ENCODE results near the gene EN2. TPM values are rescaled to one million over a fixed set of nuclear protein-coding genes. Genes with fewer than 3 reads are reported as not detected.

The EN2 gene
- total RNA-seq, 1 donor from 2014 or later: not detected

- DNase-seq: no peak
- ATAC-seq: no peak
- intact Hi-C loops (cut with micrococcal nuclease): no loop called here
Observed at GRCh38 chr7:155471718-155472117, 13.8 kb downstream of the EN2 start.

GRCh38 chr7:155477476-155477875 lies 19.5 kb downstream of the EN2 start:
- intact Hi-C loops (cut with micrococcal nuclease): no loop called here
- ATAC-seq (no peak), DNase-seq (no peak)

- DNase-seq (no peak), ATAC-seq (no peak)
- intact Hi-C loops (cut with micrococcal nuclease): no loop called here
Observed at GRCh38 chr7:155481764-155482163, 23.8 kb downstream of the EN2 start.

- DNase-seq: no peak
Observed at GRCh38 chr7:155482511-155483183, 24.7 kb downstream of the EN2 start.

GRCh38 chr7:155483245-155483644 lies 25.3 kb downstream of the EN2 start:
- intact Hi-C loops (cut with micrococcal nuclease): no loop called here
- ATAC-seq (no peak), DNase-seq (no peak)

More at GRCh38 chr7:155482511-155483183, 24.7 kb downstream of the EN2 start:
- intact Hi-C loops (cut with micrococcal nuclease): no loop called here
- peak; percentile 26 for ATAC-seq

DNA sequence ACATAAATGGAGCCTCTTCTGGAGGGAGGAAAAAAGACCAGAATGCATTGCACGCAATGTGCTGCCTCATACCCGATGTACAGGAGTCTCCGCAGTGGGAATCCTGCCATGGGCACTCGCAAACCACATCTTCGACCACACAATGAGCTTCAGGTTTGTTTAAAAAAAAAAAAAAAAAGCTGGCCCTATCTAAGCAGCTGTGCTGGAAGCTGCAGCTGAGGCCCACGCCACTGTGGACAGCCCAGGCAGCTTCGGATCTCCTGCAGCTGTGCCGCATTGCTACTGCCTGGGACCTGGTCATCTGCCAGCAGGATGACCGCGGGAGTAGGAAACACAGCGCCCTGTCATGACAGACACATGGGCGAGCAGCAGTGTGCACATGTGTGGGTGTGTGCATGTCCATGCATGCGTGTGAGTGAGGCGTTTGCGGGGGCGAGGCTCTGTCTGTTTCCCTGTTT lies 26.0 kb downstream of the EN2 start:
- DNase-seq (peak; percentile 47), ATAC-seq (peak; percentile 54)
- intact Hi-C loops (cut with micrococcal nuclease): no loop called here

DNA sequence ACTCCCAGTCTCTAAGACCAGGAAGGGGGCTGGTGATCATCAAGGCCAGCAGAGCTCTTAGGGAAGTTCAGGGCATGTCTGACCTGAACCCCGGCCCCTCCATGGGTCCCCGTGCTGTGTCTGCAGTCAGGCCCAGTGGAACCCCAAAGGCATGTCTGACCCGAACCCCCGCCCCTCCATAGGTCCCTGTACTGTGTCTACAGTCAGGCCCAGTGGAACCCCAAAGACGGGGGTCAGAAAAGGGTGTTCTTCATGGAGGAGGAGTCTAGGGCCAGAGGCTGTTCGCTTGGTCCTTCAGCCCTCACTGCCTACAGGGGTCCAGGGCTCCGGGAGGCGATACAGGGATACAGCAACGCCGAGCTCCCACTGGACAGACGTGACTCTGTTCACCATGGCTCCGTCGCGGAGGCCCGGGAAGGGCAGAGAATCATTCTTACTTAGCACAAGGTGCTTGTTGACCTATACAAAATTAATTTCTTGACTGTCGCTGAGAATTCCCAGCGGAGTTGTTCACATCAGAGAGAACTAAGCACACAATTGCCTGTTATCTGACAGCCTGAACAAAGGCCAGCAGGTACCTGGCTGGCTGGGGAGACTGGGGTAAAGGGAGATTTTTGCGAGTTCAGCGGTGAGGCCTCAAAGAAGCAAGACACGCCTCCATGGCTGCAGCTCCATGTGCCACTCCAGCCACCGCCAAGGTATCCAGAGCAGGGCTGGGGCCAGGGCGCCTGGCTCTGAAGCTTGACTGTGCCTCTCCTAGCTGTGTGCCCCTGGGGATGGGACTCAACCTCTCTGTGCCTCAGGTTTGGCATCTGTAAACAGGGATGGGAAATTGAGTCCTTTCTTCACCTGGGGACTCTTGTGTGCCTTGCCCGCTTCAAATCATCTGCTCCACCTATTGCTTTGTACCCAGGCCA lies 26.8 kb downstream of the EN2 start:
- DNase-seq (no peak), ATAC-seq (no peak)
- intact Hi-C loops (cut with micrococcal nuclease): no loop called here

DNA sequence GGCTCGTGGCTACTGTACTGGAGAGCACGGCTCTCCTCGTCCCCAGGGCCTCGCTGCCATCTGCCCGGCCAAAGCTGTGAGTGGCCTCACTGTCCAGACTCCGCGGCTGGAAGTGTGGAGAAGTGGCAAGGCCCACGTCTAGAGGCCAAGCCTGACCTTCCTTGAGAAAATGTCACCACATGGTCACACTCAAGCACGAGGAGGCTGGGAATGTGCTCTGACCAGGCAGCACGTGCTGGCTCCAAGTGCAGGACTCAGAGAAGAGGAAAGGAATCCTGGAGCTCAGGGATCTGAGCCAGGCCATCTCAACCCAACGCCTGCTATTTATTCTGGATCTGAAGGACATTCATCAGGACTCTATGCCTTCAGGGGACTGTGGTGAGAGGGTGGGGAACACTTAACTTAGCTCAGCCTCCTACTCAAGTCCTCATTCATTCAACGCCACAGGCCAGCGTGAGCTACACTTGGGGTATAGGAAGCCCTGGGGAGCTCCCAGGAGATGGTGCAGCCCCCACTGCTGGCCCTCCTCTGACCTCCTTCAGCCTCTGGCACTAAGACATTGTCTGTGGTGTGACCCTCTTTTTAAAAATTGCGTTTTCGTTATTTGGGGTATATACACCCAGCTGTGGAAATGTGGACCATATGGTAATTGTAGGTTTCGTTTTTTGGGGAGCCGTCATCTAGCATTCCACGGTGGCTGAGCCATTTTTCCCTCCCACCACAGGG lies 29.0 kb downstream of the EN2 start:
- no peak for DNase-seq
- intact Hi-C loops (cut with micrococcal nuclease): no loop called here
- no peak for ATAC-seq

- DNase-seq (no peak), ATAC-seq (no peak)
- intact Hi-C loops (cut with micrococcal nuclease): no loop called here
Observed at GRCh38 chr7:155487509-155488482, 29.9 kb downstream of the EN2 start.

DNA sequence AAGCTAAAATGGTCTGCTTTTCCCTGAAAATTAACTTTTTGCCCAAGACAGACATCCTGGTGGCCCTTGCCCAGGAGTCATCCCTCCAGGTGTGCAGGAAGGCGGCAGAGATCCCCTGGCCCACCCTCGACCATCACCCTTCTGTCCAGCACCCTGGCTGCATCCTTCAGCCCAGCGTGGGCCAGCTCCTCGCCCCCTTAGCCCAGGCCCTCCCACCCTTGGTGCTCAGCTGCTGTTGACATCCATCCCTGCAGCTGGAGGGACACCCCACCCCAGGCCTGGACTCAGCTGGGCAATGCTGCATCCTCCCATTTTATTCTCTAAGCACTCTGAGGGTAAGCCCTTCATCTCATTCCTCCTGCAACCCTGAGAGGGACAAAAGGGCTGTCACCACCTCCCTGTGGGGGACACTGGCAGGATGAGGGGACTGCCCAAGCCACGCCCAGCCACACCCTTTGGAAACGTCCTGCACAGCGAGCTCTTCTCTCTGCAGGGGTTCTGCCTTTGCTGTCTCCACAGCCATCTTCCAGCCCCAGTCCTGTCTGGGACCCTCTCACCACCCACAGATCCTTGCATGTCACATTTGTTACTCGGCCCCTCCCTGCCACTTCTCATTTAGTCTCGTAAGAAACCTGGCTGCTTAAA lies 30.7 kb downstream of the EN2 start:
- ATAC-seq (no peak), DNase-seq (no peak)
- intact Hi-C loops (cut with micrococcal nuclease): no loop called here

DNA sequence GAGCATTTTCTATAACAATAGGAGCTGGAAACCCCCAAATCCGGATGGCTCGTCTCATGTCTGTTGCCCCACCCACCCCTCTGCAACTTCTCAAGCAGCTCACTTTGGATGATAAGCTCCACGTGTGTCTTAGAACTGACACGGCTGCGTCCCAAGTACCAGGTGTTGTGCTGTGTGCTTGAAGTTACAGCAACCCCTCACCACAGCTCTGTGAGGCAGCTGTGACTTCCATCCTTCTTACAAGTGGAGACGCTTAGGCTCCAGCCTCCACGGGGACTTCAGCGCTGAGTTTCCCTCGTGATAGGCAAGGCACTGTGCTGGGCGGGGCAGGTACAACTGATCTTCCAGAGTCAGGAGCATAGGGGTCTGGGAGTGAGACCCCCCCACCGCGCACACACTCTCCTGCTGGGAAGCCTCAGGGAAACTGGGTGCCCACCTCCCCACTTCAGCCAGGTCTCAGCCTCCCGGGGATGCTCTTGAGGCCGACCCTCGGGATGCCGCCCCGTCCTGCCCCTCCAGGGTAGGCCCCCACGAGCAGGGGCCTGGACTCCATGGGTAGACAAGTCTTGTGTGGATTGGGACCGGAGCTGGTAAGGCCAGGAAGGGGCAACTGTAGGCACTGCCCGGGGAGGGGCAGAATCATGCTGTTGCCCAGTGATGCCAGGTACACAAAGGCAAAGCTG lies 31.4 kb downstream of the EN2 start:
- intact Hi-C loops (cut with micrococcal nuclease): no loop called here
- ATAC-seq: no peak
- DNase-seq: no peak

GRCh38 chr7:155489862-155490696 lies 32.1 kb downstream of the EN2 start:
- peak; percentile 79 for ATAC-seq
- peak; percentile 53 for DNase-seq
- intact Hi-C loops (cut with micrococcal nuclease): no loop called here

- DNase-seq: peak; percentile 78
- peak; percentile 91 for ATAC-seq
- intact Hi-C loops (cut with micrococcal nuclease): no loop called here
Observed at GRCh38 chr7:155490697-155491628, 33.0 kb downstream of the EN2 start.

DNA sequence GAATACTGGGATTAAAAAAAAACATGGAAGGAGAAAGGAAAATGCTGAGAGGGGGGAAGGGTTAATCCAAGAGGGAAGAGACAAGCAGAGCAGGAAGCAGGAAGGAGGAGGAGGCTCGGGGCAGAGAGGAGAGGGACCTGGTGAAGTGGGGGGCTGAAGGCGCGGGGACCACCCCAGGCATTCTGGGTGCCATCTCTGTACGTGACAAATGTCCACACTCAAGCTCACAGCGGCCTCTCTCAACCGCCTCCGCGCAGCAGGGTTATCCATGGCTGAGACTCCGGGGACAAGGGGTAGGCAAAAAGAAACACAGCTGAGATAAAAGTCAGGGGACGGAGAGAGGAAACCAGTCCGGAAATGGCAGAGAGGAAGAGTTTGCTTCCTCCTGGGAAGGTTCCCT lies 33.9 kb downstream of the EN2 start:
- intact Hi-C loops (cut with micrococcal nuclease): no loop called here
- ATAC-seq (no peak), DNase-seq (no peak)

- ATAC-seq (no peak), DNase-seq (no peak)
- intact Hi-C loops (cut with micrococcal nuclease): no loop called here
Observed at GRCh38 chr7:155493744-155494538, 36.0 kb downstream of the EN2 start.
